GM19023 (cell line): ENCODE results near the gene TMEM238L.

Experiments used
- ATAC-seq: cut with Tn5 transposase; IDR thresholded peaks from one replicate; pipeline ENCODE4 v1.9.1; 2021; ENCODE audit warnings: mild to moderate bottlenecking, moderate library complexity; ENCODE audit not compliant: unreplicated experiment

Gene TMEM238L

DNA sequence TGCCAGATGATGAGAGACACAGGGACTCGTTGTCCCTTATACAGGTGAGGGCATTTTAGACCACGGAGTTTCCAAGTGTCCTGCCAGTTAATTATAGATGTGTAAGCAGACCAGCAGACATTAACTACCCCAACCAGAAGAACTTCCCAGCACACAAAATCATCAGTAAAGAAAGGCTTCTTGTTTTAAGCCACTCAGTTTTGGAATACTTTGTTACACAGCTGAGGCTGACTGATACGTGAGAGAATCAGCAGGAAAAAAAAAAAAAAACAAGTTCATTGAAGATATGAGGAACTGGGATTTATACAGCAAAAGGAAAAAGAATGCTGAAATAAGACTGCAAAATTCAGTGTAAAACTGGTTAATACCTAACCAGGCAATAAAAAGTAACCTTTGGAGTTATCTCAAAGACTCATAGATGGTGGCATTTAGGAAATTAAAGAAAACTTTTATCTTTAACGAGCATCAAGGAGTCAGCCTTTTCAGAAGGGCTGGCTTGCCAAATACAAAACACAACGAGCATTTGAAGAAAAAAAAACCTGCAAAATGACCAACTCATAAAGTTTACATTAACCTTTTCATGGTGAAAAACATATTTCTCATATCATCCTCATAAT is 28.1 kb downstream of the TMEM238L start:
- no peak for ATAC-seq

DNA sequence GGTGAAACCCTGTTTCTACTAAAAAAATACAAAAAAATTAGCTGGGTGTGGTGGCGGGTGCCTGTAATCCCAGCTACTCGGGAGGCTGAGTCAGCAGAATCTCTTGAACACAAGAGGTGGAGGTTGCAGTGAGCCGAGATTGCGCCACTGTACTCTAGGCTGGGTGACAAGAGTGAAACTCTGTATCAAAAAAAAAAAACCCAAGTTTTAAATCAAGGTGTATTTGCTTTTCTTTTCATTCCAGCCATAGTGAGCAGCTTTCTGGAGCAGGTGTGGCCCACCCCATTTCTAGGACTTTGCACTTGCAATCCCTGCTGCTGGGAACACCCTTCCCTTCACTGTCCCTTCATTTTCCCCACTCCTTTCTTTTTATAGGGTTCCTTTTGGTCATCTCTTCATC is 28.8 kb downstream of the TMEM238L start:
- no peak for ATAC-seq

DNA sequence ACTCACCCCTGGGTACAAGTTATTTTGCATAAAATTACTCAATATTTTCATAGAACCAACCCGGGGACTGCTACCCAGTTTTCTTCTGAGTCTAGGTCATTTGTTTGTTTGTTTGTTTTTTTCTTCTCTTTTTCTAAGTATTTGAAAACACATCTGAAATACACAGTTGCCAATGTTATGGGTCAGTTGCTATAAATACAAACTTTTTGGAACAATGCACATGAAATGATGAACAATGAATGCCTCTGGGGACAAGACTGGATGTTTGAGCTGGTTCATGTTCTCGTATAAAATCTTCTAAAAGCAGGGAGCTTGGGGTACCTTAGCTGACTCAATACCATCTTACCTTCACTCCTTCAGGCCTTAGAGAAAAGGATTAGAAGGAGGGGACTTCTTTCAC is 30.5 kb downstream of the TMEM238L start:
- no peak for ATAC-seq

DNA sequence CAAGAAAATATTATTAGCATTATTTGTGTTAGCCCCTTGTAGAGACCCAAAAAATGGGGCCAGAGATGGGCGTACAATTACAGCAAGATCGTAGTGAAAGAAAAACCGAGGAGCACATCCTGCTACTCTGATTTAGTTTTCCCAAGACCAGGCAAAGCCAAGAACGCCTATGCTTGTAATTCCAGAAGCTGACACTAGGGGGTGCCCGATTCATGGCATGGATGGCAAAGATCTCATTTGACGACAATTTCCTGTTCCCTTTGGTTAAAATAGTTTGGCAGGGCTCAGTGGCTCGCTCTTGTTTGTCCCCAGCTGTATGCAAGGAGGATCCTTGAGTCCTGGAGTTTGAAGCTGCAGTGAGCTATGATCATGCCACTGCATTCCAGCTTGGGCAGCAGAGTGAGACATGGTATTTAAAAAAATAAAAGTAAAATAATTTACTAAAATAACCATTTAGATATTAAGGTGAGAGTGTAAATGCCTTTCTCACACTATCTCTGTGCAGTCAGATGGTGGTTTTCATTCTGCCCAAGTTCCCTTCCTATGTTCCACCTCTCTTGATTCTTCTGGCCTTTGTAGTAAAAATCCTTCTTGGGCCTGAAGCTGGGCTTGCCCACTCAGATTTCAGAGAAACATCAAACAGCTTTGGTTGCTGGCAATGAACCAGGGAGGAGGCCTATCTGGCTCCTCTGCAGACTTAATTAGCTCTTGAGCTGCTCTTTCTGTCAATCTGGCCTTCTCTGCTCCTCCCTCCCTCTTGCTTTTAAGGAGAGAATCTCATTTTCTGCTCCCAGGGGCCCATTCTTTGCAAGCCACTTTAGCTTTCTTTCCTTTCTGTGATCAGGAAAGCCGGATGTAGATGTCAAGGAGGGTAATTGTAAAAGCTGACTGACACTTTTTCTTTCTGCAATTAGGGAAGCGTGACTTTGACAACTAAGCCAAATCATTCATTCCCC is 31.2 kb downstream of the TMEM238L start:
- no peak for ATAC-seq

DNA sequence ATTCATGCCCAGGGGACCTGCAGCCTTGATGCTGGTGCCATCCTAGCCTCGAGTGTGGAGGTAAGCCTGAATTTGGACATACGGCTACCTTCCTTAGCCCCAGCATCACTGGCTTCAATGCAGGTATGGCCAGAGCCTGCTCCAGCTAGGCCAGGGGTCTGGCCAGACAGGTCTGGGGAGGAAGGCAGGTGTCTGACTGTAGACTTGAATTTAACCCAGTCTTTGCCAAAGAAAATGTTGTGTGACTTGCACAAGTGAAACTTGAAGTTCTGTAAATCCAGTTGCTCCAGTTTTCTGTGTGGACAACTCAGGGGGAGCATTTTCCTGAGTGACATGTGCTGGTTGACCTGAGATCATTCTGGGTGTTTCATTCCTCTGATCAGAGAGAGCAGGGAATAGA is 32.8 kb downstream of the TMEM238L start:
- ATAC-seq, result no peak

DNA sequence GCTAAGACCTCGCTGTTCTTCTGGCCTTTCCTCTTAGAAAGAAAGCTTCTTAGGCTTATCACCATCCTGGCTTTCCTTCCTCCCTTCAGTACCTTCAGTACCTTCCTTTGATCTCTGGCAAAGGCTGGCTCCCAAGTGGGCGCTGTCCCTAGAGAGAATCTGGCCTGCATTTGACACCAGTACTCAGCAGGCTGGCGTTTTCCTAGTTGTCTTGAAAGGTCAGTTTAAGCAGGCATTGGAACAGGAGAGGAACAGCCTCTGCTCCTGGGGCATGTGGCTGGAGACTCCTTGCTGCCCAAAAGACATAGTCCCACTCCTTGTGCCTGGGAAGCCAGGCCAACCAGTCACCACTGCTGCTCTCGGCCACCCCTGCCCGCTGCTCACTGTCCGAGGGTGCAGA is 34.1 kb downstream of the TMEM238L start:
- no peak for ATAC-seq

DNA sequence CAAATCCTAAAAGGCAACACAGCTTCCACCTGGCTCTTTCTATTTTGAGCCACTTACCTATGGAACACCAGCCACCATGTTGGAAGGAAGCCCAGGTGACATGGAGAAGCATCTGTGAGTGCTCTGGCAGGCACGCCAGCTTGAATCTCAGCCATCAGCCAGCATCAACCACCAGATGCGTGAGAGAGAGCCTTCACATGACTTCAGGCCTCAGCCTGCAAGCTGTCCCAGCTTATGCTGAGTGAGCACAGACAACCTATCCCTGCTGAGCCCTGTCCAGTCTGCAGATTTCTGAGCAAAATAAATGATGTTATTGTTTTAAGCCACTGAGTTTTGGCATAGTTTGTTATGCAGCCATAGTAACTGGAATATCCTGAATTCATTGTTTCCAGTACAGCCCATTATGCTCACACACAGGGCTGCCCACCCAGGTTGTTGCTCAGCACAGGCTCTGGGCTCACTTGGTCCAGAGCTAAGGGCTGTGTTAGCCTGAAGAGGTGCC is 35.1 kb downstream of the TMEM238L start:
- ATAC-seq, result no peak

DNA sequence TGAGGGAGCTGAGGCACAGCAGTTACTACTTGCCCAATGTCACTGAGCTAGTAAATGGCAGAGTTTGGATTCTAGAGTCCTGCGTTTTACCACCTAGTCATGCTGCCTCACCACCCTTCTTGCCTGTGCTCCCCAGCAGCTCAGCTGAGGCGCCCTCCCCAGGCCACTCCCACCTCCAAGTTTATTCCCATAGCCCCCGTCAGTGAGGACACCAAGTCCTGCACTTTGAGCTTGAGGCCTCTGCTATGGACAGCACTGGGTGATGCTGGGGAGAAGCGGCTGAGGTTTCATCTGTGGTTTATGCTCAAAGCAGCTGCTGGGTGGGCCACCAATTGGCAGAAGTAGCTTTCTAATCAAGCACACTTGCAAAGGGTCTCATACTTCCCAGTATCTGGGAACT is 36.7 kb downstream of the TMEM238L start:
- no peak for ATAC-seq

DNA sequence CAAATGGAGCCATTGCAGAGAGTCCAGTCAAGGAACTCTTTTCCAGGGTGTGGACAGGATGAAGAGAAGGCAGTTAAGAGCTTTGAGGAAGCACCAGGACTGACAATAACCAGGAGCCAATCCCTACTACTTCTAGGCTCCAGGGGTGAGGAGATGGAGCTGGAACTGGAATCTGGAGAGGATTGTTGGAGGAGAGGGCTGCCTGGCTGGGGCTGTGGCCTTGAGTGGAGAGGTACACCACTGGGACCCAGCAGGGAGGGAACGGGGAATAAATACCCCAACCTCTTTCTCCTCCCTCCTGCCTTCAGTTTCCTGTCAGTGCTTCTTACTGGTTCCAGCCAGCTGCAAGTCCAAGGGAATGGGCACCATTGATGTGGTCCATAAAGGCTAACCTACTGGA is 41.9 kb downstream of the TMEM238L start:
- ATAC-seq, result no peak

DNA sequence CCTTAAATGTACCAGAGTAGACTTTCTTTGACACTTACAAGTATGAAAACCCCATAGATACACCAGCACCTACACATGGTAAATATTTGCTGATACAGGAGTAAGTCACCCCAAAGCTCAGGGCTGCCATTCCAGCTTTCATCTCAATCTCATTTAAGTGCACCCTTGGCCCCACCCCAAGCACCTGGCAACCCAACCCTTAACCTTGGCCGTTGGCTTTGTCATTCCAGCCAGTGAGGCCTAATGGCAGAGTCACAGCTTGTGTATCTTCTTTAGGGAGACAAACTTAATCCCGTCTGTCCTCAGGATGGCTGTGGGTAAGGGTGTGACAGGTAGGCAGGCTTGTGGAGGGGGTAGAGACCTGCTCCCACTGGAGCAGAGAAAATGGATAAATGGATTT is 42.6 kb downstream of the TMEM238L start:
- ATAC-seq, result no peak

DNA sequence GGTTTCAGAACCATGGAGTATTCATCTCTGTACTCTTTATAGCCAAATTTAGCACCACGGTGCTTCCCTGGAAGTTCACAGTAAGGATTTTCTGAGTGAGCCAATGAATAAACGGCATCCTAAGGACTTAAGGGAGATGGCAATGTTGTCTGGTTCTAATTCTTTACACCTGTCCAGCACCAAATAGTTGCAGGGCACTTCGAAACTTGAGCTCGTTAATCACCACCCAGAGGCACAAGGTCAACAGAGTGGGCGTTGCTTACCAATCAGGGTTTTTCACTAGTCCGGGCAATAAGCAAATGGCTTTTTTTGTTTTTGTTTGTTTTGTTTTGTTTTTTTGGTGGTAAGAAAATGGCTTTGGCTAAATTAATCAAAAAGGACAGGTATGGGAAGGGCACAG is 45.8 kb downstream of the TMEM238L start:
- ATAC-seq, result no peak

DNA sequence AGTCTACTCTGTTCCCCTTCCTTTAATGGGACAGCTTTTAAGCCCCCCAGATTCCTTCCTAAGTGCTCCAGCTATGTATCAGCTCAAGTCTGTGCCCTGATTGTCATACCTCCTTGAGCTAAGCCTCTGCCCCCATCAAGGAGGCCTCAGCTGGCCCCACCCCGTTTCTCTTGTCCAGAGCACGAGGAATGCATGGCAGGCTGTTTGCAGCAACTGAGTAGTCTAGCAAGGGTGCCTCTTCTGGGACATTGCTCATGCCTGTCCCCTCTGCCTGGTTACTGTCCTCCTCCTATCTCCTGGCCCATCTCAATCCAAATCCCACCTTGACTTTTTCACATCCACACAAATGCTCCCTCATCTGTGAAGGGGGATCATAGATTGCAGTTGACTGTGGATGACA is 46.3 kb downstream of the TMEM238L start:
- ATAC-seq, result no peak

DNA sequence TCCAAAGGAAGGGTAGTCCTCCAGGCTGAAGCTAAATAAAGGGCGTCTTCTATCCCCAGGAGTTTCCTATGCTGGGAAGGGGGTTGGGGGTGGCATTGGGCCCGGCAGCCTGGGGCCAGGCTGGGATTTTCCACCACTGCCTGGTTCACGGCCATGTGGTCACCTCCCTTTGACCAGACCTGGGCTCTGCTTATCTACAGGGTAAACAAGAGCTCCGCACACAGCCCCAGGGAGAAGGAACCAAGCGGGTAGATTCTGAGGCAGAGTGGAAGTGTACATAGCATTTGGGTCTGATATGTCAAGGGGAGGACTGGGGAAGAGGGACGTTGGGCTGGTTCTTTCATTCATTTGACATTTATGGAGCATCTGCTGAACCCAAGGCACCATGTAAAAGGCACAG is 46.8 kb downstream of the TMEM238L start:
- ATAC-seq, result no peak

DNA sequence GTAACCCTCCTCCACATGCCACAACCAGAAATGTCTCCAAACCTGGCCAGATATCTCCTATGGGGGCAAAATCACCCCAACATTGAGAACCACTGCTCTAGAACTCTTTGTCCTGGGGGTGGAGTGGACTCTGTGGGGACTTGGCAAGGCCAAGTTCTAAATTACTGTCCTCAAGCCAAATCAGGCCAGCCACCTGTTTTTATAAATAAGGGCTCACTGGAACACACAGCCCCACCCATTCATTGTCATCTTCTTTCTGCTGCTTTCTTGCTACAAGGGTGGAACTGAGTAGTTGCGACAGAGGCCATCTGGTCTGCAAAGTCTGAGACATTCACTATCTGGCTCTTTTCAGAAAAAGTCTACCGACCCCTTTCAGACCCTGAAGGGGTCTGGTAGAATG is 47.3 kb downstream of the TMEM238L start:
- ATAC-seq, result no peak

DNA sequence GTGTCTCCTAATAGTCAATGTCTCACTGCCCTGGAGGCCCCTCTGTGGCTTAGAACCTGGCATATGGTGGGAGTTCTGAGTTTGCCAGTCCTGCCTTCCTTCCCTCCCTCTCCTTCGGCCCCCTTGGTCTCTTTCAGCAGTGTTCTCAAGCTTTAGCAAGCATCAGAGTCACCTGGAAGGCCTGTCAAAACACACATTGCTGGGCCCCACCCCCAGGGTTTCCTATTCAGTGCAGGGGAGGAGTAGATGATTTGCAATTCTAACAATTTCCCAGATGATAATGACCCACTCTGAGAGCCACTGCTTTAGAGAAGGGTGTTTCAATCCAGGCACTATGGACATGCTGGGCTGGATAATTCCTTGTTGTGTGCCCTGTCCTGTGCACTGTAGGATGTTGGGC is 47.7 kb downstream of the TMEM238L start:
- no peak for ATAC-seq

DNA sequence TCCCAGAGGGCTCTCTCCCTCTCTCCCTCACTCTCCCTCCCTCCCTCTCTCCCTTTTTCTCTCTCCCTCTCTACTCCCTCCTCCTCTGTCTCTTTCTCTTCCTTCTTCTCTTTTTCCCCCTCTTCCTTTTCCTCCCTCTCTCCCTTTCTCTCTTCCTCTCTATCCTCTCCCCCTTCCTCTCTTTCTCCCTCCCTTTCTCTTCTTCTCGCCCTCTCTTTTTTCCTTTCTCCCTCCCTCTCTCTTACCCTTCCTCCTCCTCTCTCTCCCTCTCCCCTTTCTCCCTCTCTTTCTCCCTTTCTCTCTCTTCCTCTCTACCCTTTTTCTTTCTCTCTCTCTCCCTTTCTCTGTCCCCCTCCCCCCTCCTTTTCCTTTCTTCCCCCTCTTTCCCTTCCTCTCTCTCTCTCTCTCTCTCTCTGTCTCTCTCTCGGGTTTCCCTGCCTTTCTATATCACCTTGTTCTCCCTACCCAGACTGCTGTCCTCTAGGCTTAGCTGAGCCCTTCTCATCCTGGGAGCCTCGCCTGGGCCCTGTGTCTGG is 48.2 kb downstream of the TMEM238L start:
- no peak for ATAC-seq

DNA sequence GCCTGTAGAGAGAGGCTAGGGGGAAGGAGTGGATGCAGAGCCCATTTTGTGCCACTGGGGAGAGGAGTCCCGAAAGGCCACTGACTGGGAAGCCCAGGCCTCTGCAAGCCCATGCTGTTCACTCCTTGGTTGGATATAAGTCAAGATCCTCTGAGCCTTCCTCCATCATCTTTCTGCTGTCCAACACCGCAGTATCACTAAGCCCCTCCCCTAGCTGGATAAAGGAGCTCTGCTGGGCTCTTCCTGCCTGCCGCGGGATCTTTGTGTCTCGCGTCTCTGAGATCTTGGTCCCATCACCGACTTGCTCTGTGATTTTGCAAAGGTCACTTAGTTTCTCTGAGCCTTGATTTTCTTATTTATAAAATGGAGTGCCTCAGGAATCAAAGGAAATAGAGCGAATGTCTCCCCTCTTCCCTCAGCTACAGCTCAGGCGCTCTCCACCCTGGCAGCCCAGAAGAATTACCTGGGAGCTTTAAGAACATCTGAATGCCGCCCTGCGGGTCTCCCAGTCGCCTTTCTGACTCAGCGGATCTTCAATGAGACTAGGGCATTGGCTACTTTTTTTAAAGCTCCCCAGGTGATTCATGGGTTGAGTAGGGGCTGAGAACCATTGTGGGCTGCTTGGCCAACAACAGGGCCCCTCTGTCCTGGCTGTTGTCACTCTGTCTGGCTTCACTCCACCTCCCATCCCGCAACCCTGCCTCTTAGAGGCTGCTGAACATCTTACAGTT is 48.9 kb downstream of the TMEM238L start:
- ATAC-seq, result no peak

DNA sequence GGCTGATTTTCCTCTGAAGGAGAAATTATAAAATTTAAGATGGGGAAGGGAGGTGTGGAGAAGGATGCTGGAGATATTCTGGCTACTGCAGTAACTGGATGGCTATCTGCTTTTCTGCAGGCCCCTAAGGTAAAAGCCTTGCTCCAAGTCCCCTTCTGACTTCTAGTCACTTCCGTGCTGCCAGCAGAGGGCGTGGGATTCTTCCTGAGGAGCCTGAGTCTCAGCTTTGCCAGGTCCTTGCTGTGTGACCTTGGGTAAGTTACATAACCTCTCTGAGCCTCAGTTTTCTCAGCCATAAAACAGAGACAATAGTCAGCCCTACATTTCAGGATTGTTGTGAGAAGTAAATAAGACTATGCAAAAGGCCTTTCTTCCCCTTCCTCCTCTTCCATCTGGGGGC is 49.8 kb downstream of the TMEM238L start:
- ATAC-seq, result no peak

DNA sequence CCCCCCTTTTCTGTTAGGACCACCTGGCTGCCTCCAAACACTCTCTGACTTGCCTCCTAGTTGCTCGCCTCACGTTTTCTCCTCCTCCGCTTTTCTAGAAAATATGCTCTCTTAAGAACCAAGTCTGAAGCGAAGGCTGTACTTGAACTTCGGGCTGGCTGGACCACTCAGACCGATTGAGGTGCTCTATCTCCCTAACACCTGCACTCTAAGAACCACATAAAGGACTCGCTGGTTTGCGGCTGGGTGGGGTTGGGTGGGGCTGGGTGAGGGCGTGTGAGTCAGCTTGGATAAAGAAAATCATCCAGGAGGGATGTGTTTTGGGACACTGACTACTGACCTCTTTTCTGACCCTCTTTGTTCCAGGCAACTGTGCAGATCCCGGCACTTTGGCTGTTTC is 51.2 kb downstream of the TMEM238L start:
- no peak for ATAC-seq

DNA sequence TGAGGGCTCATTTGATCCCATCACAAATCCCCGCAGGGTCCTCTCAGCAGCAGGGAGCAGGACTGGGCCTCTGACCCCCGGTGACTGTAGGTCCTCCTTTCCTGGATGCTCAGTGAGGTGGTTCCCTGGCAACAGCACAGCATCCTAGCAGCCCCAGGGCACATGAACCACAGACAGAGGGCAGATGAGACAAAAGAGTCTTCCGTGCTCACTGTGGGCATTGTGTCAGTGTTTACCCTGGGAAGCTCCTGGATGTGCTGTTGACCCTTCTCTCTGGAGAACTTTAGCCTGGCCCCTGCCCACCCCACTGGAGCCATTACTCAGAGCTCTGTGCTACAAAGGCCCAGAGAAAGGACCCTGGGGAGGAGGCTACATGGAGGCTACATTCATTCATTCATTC is 52.3 kb downstream of the TMEM238L start:
- no peak for ATAC-seq

DNA sequence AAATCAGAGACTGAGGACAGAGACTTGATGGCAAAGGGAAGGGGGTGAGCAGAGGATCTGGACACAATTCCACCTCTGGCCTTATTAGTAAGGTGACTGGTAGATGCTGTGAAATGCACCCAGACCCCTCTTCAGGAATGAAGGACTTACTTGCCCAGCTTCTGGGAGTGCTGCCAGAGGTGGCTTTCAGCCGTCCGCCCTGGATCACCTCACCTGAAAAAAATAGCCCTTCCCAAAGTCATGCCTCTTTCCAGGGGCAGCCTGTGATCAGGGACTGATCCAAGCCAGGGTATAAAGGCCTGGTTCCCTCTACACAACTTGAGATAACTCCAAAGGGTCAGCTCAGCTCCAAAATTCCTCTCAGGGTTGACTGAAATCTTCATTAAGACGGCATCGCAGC is 53.7 kb downstream of the TMEM238L start:
- ATAC-seq, result no peak
